ENCODE results near the gene LIPT1. TPM values are rescaled to one million over a fixed set of nuclear protein-coding genes. Genes with fewer than 3 reads are reported as not detected.

The LIPT1 gene
- total and polyA plus RNA-seq, 2 of the 8 experiments (the other 6 are each of a cell fraction or from before 2014, with no cell fraction given) = 6.1 to 10.9 TPM

DNA sequence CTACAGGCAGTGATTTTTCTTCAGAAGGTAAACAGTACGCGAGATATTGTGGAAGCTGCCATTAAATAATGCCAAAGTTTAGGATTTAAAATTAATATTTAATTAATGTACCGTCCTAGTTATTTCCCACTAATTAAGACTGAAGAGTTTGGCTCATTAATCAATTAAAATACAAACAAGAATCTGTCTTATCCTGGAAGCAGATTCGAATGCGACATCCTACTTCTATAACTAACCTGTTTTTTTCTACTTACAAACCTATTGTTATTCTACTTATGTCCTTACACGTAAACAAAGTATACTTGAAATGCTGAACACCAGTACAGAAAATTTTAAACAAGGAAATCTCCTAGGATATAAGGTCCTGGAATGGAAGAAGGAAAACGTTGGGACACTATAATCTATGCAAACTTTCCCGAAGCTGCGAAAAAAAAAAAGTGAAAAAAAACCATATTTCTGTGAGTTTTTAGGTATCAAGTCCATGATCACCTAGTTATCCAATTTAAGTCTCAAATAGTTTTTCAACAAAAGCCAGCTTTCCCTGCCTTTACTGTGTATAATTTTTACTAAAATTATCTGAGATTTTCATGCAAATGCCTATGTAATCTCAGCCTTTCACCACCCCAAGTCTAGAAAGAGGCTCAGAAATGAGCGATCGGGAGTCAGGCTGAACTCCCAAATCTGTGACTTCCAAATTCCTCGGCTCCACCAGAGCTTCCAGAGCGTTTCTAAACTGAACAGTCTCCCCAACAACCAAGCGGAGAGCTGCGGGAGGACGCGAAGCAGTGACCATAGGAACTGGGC is 14.5 kb upstream of the LIPT1 start (continued):
- no peak for TF ChIP-seq TEAD4 (IDR thresholded peaks at IDR 0.05; ENCODE audit: low read depth, low read length)
- no peak for TF ChIP-seq NANOG (IDR thresholded peaks at IDR 0.05; ENCODE audit: insufficient read depth, low read depth, low read length, poor library complexity, severe bottlenecking)
- no peak for TF ChIP-seq EGR1 (IDR thresholded peaks at IDR 0.05; ENCODE audit: borderline replicate concordance, low read depth, low read length)
- TF ChIP-seq JUN (IDR thresholded peaks at IDR 0.05; ENCODE audit: low read depth, low read length) = no peak
- TF ChIP-seq POU5F1 (IDR thresholded peaks at IDR 0.05; ENCODE audit: low read depth, low read length) = no peak
- TF ChIP-seq, protein P1, sequence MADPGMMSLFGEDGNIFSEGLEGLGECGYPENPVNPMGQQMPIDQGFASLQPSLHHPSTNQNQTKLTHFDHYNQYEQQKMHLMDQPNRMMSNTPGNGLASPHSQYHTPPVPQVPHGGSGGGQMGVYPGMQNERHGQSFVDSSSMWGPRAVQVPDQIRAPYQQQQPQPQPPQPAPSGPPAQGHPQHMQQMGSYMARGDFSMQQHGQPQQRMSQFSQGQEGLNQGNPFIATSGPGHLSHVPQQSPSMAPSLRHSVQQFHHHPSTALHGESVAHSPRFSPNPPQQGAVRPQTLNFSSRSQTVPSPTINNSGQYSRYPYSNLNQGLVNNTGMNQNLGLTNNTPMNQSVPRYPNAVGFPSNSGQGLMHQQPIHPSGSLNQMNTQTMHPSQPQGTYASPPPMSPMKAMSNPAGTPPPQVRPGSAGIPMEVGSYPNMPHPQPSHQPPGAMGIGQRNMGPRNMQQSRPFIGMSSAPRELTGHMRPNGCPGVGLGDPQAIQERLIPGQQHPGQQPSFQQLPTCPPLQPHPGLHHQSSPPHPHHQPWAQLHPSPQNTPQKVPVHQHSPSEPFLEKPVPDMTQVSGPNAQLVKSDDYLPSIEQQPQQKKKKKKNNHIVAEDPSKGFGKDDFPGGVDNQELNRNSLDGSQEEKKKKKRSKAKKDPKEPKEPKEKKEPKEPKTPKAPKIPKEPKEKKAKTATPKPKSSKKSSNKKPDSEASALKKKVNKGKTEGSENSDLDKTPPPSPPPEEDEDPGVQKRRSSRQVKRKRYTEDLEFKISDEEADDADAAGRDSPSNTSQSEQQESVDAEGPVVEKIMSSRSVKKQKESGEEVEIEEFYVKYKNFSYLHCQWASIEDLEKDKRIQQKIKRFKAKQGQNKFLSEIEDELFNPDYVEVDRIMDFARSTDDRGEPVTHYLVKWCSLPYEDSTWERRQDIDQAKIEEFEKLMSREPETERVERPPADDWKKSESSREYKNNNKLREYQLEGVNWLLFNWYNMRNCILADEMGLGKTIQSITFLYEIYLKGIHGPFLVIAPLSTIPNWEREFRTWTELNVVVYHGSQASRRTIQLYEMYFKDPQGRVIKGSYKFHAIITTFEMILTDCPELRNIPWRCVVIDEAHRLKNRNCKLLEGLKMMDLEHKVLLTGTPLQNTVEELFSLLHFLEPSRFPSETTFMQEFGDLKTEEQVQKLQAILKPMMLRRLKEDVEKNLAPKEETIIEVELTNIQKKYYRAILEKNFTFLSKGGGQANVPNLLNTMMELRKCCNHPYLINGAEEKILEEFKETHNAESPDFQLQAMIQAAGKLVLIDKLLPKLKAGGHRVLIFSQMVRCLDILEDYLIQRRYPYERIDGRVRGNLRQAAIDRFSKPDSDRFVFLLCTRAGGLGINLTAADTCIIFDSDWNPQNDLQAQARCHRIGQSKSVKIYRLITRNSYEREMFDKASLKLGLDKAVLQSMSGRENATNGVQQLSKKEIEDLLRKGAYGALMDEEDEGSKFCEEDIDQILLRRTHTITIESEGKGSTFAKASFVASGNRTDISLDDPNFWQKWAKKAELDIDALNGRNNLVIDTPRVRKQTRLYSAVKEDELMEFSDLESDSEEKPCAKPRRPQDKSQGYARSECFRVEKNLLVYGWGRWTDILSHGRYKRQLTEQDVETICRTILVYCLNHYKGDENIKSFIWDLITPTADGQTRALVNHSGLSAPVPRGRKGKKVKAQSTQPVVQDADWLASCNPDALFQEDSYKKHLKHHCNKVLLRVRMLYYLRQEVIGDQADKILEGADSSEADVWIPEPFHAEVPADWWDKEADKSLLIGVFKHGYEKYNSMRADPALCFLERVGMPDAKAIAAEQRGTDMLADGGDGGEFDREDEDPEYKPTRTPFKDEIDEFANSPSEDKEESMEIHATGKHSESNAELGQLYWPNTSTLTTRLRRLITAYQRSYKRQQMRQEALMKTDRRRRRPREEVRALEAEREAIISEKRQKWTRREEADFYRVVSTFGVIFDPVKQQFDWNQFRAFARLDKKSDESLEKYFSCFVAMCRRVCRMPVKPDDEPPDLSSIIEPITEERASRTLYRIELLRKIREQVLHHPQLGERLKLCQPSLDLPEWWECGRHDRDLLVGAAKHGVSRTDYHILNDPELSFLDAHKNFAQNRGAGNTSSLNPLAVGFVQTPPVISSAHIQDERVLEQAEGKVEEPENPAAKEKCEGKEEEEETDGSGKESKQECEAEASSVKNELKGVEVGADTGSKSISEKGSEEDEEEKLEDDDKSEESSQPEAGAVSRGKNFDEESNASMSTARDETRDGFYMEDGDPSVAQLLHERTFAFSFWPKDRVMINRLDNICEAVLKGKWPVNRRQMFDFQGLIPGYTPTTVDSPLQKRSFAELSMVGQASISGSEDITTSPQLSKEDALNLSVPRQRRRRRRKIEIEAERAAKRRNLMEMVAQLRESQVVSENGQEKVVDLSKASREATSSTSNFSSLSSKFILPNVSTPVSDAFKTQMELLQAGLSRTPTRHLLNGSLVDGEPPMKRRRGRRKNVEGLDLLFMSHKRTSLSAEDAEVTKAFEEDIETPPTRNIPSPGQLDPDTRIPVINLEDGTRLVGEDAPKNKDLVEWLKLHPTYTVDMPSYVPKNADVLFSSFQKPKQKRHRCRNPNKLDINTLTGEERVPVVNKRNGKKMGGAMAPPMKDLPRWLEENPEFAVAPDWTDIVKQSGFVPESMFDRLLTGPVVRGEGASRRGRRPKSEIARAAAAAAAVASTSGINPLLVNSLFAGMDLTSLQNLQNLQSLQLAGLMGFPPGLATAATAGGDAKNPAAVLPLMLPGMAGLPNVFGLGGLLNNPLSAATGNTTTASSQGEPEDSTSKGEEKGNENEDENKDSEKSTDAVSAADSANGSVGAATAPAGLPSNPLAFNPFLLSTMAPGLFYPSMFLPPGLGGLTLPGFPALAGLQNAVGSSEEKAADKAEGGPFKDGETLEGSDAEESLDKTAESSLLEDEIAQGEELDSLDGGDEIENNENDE (IDR thresholded peaks at IDR 0.05; ENCODE audit: insufficient replicate concordance, low read length) = no peak
